ENCODE data around the gene CDH6. TPM values are rescaled to one million over a fixed set of nuclear protein-coding genes. Genes with fewer than 3 reads are reported as not detected.
"Not testable (repeated sequence)": the region's sequence is repeated elsewhere in the genome, so short reads cannot be mapped to it uniquely, and the experiment has no call there.

CDH6 gene
- total and polyA plus RNA-seq, 8 donors, result 0.31 to 10.4 (median 0.65) TPM

DNA sequence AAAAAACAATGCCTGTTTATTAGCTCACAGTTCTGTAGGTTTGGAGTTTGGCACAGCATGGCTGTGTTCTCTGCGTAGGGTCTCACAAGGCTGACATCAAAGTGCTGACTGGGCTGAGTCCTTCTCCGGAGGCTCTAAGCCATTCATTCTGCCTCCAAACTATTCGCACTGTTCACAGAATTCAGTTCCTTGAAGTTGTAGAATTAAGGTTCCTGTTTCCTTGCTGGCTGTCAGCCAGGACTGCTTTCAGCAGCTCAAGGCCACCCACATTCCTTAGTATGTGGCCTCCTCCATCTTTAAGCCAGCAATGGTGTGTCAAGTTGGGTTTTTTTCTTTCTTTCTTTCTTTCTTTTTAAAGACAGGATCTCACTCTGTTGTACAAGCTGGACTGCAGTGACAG, 161.9 kb downstream of the CDH6 start:
- no peak for DNase-seq
- H3K27me3 ChIP-seq, result no peaks in the 10 kb centered on the region
- TF ChIP-seq, protein P1, sequence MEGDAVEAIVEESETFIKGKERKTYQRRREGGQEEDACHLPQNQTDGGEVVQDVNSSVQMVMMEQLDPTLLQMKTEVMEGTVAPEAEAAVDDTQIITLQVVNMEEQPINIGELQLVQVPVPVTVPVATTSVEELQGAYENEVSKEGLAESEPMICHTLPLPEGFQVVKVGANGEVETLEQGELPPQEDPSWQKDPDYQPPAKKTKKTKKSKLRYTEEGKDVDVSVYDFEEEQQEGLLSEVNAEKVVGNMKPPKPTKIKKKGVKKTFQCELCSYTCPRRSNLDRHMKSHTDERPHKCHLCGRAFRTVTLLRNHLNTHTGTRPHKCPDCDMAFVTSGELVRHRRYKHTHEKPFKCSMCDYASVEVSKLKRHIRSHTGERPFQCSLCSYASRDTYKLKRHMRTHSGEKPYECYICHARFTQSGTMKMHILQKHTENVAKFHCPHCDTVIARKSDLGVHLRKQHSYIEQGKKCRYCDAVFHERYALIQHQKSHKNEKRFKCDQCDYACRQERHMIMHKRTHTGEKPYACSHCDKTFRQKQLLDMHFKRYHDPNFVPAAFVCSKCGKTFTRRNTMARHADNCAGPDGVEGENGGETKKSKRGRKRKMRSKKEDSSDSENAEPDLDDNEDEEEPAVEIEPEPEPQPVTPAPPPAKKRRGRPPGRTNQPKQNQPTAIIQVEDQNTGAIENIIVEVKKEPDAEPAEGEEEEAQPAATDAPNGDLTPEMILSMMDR (IDR thresholded peaks at IDR 0.05), result no peak
- no peak for ATAC-seq
- H3K4me1 ChIP-seq, result no peaks in the 10 kb centered on the region
- WGBS, 2 donors, result 63 to 93% methylated on average over 3 of the region's 3 CpGs
- H3K36me3 ChIP-seq, result no peaks in the 10 kb centered on the region
- H3K4me3 ChIP-seq, result no peak overlapping the region
- H3K9me3 ChIP-seq, result no peaks in the 10 kb centered on the region
- H3K27ac ChIP-seq, result no peak overlapping the region
- FAIRE-seq, result no peak
- intact Hi-C loops (cut with DNase I), result no loop called here

DNA sequence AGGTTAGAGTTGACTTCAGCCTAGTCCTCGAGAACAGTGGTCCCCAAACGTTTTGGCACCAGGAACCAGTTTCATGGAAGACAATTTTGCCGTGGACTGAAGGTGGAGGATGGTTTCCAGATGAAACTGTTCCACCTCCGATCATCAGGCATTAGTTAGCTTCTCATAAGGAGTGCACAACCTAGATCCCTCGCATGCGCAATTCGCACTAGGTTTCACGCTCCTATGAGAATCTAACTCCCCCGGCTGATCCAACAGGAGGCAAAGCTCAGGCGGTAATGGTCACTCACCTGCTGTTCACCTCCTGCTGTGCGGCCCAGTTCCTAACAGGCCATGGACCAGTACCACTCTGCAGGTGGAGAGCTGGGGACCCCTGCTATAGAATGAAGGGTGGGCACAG, 163.6 kb downstream of the CDH6 start:
- 67 to 81% methylated on average over 11 of the region's 11 CpGs for WGBS, 2 donors
- FAIRE-seq, result no peak
- DNase-seq, result no peak
- no peaks in the 10 kb centered on the region for H3K9me3 ChIP-seq
- no peak for ATAC-seq
- TF ChIP-seq, protein P1 (IDR thresholded peaks at IDR 0.05), result no peak
- intact Hi-C loops (cut with DNase I), result no loop called here
- no peak overlapping the region for H3K4me3 ChIP-seq
- no peaks in the 10 kb centered on the region for H3K36me3 ChIP-seq
- no peaks in the 10 kb centered on the region for H3K4me1 ChIP-seq
- no peak overlapping the region for H3K27ac ChIP-seq
- H3K27me3 ChIP-seq, result no peaks in the 10 kb centered on the region

DNA sequence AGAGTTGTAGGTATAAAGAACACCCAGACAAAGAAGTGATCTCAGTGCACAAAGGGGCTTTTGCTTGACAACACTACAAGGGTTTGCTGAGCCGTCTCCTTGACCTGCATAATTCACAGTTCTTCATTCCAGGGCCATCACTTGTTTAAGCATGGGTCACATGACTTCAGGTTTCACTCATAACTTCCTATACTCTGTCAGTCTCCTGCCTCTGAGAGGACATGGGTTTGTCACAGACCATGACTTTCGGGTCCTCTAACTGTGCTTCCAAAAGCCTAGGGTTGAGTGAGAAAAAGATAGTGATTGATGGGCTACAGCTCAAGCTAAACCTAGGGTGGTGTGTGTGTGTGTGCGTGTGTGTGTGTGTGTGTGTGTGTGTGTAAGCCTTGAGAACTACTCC, 166.4 kb downstream of the CDH6 start:
- Histone ChIP-seq H3K27me3 (no peaks in the 10 kb centered on the region), H3K36me3 (no peaks in the 10 kb centered on the region), H3K4me1 (no peaks in the 10 kb centered on the region), H3K4me3 (no peak overlapping the region), H3K27ac (no peak overlapping the region), H3K9me3 (no peaks in the 10 kb centered on the region)
- intact Hi-C loops (cut with DNase I), result no loop called here
- no peak for DNase-seq
- no peak for ATAC-seq
- 36 to 49% methylated on average over 3 of the region's 3 CpGs for WGBS, 2 donors
- TF ChIP-seq, protein P1 (IDR thresholded peaks at IDR 0.05), result no peak
- FAIRE-seq, result no peak

DNA sequence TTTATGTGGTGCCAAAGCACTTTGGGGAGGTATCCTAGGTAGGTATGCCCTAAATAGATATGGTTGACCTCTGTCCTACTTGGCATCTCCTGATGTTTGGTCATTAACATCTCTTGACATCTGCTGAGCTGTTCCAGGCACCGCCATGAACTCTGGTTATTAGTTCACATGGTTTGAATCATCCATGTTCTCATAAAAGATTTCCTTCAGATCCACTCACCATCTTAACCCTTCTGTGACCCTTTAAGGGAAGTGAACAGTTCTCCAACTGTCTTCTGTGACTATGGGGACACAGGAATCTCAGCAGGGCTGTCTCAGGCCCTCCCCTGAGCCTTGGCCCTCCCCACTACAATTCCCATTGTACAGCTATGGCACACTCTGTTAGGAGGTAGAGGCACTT, 167.7 kb downstream of the CDH6 start:
- H3K36me3 ChIP-seq, result no peaks in the 10 kb centered on the region
- WGBS, 2 donors, result 5 to 12% methylated on average over 1 of the region's 1 CpG
- DNase-seq (no peak), ATAC-seq (no peak), FAIRE-seq (no peak)
- no peak overlapping the region for H3K4me3 ChIP-seq
- TF ChIP-seq, protein P1 (IDR thresholded peaks at IDR 0.05), result no peak
- H3K4me1 ChIP-seq, result no peaks in the 10 kb centered on the region
- H3K27me3 ChIP-seq, result no peaks in the 10 kb centered on the region
- no peak overlapping the region for H3K27ac ChIP-seq
- intact Hi-C loops (cut with DNase I), result no loop called here
- no peaks in the 10 kb centered on the region for H3K9me3 ChIP-seq

DNA sequence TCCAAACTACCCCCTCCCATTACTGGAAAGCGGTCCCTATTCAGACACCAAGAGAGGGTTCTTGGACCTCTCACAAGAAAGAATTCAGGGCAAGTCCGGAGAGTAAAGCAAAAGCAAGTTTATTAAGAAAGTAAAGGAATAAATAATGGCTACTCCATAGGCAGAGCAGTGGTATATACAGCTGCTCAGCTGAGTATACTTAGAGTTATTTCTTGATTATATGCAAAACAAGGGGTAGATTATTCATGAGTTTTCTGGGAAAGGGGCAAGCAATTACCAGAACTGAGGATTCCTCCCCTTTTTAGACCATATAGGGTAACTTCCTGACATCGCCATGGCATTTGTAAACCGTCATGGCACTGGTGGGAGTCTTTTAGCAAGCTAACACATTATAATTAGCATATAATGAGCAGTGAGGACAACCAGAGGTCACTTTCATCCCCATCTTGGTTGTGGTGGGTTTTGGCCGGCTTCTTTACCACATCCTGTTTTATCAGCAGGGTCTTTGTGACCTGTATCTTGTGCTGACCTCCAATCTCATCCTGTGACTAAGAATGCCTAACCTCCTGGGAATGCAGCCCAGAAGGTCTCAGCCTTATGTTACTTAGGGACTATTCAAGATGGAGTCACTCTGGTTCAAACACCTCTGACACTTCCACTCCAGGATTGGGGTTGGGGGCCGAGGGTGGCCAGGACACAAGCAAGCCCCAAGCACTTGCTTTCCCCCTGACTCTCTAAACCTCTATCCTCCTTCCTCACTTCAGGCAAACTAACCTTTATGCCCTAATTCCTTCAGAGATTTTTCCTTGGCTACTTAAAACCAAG, 168.4 kb downstream of the CDH6 start:
- DNase-seq; H3K27me3 ChIP-seq; H3K9me3 ChIP-seq; H3K36me3 ChIP-seq; ATAC-seq; H3K4me1 ChIP-seq; H3K27ac ChIP-seq; intact Hi-C loops (cut with DNase I); H3K4me3 ChIP-seq; FAIRE-seq: not testable (repeated sequence)
- WGBS, 2 donors, result 53 to 70% methylated on average over 6 of the region's 6 CpGs
